ENCODE results near the gene OST4. TPM values are rescaled to one million over a fixed set of nuclear protein-coding genes. Genes with fewer than 3 reads are reported as not detected.

The OST4 gene
- total RNA-seq, 1 donor from 2014 or later = 248 TPM

DNA sequence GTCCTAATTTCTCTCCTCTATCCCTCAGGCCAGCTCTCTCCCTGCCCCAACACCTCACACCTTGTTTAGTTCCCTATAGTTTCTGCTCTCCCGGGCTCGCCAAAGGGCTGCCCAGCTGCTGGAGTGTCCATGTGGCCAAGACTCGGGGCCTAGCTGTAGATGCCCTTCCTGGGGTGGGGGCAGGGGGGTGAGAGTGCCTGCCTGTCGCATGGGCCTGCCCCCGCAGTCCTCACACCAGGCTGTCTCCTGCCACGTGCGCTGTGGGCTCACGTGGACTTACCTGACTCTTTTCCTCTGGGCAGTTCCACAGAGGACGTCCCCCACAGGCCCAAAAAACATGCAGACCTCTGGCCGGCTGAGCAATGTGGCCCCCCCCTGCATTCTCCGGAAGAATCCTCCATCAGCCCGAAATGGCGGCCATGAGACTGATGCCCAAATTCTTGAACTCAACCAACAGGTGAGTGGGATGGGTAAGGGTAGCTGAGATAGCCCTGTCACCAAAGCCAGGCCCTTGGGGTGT lies 46.1 kb downstream of the OST4 start:
- no peak for ATAC-seq
- peaks cover 7% of the 10 kb centered on the region for H3K4me1 ChIP-seq
- H3K27ac ChIP-seq = no peak overlapping the region
- TF ChIP-seq, protein P1, sequence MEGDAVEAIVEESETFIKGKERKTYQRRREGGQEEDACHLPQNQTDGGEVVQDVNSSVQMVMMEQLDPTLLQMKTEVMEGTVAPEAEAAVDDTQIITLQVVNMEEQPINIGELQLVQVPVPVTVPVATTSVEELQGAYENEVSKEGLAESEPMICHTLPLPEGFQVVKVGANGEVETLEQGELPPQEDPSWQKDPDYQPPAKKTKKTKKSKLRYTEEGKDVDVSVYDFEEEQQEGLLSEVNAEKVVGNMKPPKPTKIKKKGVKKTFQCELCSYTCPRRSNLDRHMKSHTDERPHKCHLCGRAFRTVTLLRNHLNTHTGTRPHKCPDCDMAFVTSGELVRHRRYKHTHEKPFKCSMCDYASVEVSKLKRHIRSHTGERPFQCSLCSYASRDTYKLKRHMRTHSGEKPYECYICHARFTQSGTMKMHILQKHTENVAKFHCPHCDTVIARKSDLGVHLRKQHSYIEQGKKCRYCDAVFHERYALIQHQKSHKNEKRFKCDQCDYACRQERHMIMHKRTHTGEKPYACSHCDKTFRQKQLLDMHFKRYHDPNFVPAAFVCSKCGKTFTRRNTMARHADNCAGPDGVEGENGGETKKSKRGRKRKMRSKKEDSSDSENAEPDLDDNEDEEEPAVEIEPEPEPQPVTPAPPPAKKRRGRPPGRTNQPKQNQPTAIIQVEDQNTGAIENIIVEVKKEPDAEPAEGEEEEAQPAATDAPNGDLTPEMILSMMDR (IDR thresholded peaks at IDR 0.05) = no peak
- no peak for DNase-seq
- H3K36me3 ChIP-seq = peaks cover 41% of the 10 kb centered on the region
- H3K4me3 ChIP-seq = no peak overlapping the region
- H3K27me3 ChIP-seq = no peaks in the 10 kb centered on the region
- intact Hi-C loops (cut with DNase I) = no loop called here
- H3K9me3 ChIP-seq = no peaks in the 10 kb centered on the region

DNA sequence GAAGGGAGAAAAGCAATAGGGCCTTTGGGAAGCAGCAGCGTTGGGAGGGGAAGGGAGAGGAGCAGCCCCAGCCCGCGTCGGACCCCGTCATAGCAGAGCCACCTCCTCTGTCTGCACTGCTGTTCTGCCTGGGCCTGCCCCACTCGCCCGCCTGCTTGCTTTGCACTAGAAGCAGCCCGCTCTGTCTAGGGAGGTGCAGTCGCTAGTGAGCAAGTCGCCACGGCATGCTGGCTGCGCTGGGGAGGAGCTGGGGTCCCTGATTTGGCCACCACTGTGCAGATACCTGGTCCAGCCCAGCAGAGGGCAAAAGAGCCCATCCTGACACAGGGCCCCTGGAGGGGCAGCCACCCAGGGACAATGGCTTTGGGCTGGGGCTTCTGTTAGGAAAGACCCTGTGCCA lies 46.6 kb downstream of the OST4 start:
- ATAC-seq (no peak), DNase-seq (no peak)
- Histone ChIP-seq H3K27me3 (no peaks in the 10 kb centered on the region), H3K4me1 (peaks cover 7% of the 10 kb centered on the region), H3K36me3 (peaks cover 41% of the 10 kb centered on the region), H3K4me3 (no peak overlapping the region), H3K27ac (no peak overlapping the region), H3K9me3 (no peaks in the 10 kb centered on the region)
- intact Hi-C loops (cut with DNase I) = no loop called here
- TF ChIP-seq, protein P1 (IDR thresholded peaks at IDR 0.05) = no peak

DNA sequence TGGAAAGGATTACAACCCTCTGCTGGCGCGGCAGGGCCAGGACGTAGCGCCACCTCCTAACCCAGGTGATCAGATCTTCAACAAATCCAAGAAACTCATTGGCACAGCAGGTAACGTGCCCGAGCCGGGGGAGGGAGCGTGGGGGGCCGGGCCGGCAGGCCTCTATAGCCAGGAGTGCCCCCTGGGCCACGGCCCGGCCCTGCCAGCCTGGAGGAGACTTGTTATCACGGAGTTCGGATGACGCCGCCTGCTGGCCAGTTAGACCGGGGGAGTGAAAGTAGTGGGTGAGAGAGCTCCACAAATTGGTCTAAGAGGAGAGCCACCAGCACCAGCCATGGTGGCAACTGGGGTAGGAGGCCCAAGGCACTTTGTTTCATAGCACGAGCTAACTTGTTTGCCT lies 47.3 kb downstream of the OST4 start:
- TF ChIP-seq, protein P1 (IDR thresholded peaks at IDR 0.05) = no peak
- H3K27me3 ChIP-seq = no peaks in the 10 kb centered on the region
- intact Hi-C loops (cut with DNase I) = no loop called here
- no peak for DNase-seq
- H3K27ac ChIP-seq = no peak overlapping the region
- ATAC-seq = no peak
- H3K36me3 ChIP-seq = peaks cover 41% of the 10 kb centered on the region
- peaks cover 7% of the 10 kb centered on the region for H3K4me1 ChIP-seq
- no peaks in the 10 kb centered on the region for H3K9me3 ChIP-seq
- H3K4me3 ChIP-seq = no peak overlapping the region

DNA sequence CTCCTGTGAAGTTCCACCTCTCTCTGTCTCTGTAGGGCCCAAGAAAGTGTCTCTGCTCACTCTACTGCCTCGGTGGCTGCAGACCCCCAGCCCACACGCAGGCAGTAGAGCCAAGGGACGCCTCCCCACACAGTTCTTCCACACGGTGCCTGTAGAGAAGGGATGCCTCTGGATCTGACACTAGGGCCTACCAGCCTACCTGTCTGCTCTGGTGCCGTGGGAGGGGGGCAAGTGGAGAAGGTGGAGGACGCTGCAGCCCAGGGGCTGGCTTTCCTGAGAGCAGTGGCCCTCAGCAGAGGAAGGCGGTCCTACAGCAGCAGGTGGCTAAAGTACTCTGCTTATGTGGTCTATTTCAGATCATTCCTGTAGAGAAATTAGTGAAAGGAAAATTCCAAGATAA lies 47.7 kb downstream of the OST4 start:
- H3K9me3 ChIP-seq = no peaks in the 10 kb centered on the region
- TF ChIP-seq, protein P1 (IDR thresholded peaks at IDR 0.05) = no peak
- H3K36me3 ChIP-seq = peaks cover 41% of the 10 kb centered on the region
- no peak overlapping the region for H3K4me3 ChIP-seq
- H3K27ac ChIP-seq = no peak overlapping the region
- H3K27me3 ChIP-seq = no peaks in the 10 kb centered on the region
- ATAC-seq = no peak
- no peak for DNase-seq
- intact Hi-C loops (cut with DNase I) = no loop called here
- H3K4me1 ChIP-seq = peaks cover 7% of the 10 kb centered on the region

DNA sequence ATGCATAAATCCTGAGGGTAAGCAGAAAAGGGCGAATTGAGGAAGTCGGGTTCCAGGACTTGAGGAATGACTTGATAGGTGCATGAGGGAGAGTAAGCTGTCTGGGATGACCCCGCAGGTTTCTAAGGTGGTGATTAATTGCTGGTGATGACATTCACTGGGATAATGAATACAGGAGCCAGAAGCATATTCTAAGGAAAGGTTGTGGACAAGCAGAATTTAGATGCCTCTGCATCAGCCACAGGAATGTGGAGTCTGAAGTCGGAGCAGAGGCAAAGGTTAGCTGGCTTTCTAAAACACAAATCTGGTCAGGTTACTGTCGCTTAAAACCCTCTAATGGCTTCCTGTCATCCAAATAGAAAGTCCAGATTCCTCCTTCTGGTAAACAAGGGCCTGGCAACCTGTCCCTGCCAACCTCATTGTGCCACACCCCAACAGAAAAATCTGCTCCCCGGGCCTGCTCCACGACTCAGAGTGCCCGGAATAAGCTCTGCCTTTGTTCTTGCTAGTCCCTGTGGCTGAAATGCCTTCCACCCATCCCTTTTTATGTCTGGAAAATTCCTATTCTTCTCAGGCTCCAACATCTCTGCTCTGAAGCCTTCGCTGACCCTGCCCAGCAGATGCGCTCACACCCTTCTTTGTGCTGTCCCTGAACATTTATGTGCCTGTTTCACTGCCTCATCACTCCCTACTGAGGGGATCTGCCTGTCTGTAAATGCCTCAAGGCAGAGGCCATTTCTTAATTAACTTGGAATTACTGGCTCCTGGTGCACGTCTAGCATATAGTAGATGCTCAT lies 50.0 kb downstream of the OST4 start:
- Histone ChIP-seq H3K4me1 (peaks cover 7% of the 10 kb centered on the region), H3K36me3 (peaks cover 30% of the 10 kb centered on the region), H3K27me3 (no peaks in the 10 kb centered on the region), H3K27ac (no peak overlapping the region), H3K4me3 (no peak overlapping the region), H3K9me3 (no peaks in the 10 kb centered on the region)
- ATAC-seq = no peak
- no peak for DNase-seq
- intact Hi-C loops (cut with DNase I) = no loop called here
- TF ChIP-seq, protein P1 (IDR thresholded peaks at IDR 0.05) = no peak

Other genes starting within 250 kb of the OST4 start
- not detected for gene DPYSL5, start 223.5 kb downstream of the OST4 start, total RNA-seq
- 23.0 TPM for gene MAPRE3, start 101.0 kb downstream of the OST4 start, total RNA-seq
- gene TMEM214, start 38.7 kb downstream of the OST4 start, total RNA-seq = 68.0 TPM
- 14.0 TPM for gene AGBL5, start 20.0 kb downstream of the OST4 start, total RNA-seq
- 84.6 TPM for gene EMILIN1, start 7.0 kb upstream of the OST4 start, total RNA-seq
- gene KHK, start 15.1 kb upstream of the OST4 start, total RNA-seq = 4.9 TPM
- gene CGREF1, start 47.5 kb upstream of the OST4 start, total RNA-seq = 0.43 TPM
- gene ABHD1, start 52.2 kb upstream of the OST4 start, total RNA-seq = 0.35 TPM
- gene PREB, start 63.0 kb upstream of the OST4 start, total RNA-seq = 42.1 TPM
- not detected for gene PRR30, start 67.8 kb upstream of the OST4 start, total RNA-seq
- gene TCF23, start 77.3 kb upstream of the OST4 start, total RNA-seq = not detected
- 102 TPM for gene ATRAID, start 140.4 kb upstream of the OST4 start, total RNA-seq
- 24.5 TPM for gene SLC5A6, start 140.6 kb upstream of the OST4 start, total RNA-seq
- gene CAD, start 145.7 kb upstream of the OST4 start, total RNA-seq = 27.1 TPM
- 0.58 TPM for gene SLC30A3, start 191.4 kb upstream of the OST4 start, total RNA-seq
- not detected for gene DNAJC5G, start 203.8 kb upstream of the OST4 start, total RNA-seq
- gene TRIM54, start 210.8 kb upstream of the OST4 start, total RNA-seq = not detected
- 2.8 TPM for gene UCN, start 236.8 kb upstream of the OST4 start, total RNA-seq

All from upper lobe of right lung (tissue), 1 donor.